ENCODE results near the gene ERFL. TPM values are rescaled to one million over a fixed set of nuclear protein-coding genes. Genes with fewer than 3 reads are reported as not detected.

The ERFL gene
- total and polyA plus RNA-seq, 4 experiments from 2014 or later = 0.11 to 9.2 (median 6.6) TPM; not detected in 1

Small RNAs within 50 kb of the gene (microRNA-seq; reads per million reads assigned to microRNA genes)
- not detected for gene MIR6797 (ENCODE audit: borderline microRNAs expressed, borderline number of aligned reads, borderline replicate concordance)

Other genes starting within 250 kb of the ERFL start
- not detected for gene CEACAM7, start 240.2 kb downstream of the ERFL start, total RNA-seq
- not detected for gene CEACAM7, start 240.2 kb downstream of the ERFL start, polyA plus RNA-seq
- not detected for gene CEACAM5, start 219.8 kb downstream of the ERFL start, total RNA-seq
- not detected for gene CEACAM5, start 219.8 kb downstream of the ERFL start, polyA plus RNA-seq
- gene CEACAM6, start 172.9 kb downstream of the ERFL start, total RNA-seq = not detected
- not detected for gene CEACAM6, start 172.9 kb downstream of the ERFL start, polyA plus RNA-seq
- not detected for gene CEACAM3, start 131.9 kb downstream of the ERFL start, total RNA-seq
- gene CEACAM3, start 131.9 kb downstream of the ERFL start, polyA plus RNA-seq = not detected
- gene LYPD4, start 83.8 kb downstream of the ERFL start, total RNA-seq = not detected
- gene LYPD4, start 83.8 kb downstream of the ERFL start, polyA plus RNA-seq = not detected
- gene DMRTC2, start 83.4 kb downstream of the ERFL start, total RNA-seq = not detected
- gene DMRTC2, start 83.4 kb downstream of the ERFL start, polyA plus RNA-seq = not detected
- gene RPS19, start 68.2 kb downstream of the ERFL start, total RNA-seq = 1,000 to 10,000 TPM; 3,807 to 4,015 TPM
- gene RPS19, start 68.2 kb downstream of the ERFL start, polyA plus RNA-seq = 1,000 to 10,000 TPM; 4,853 to 7,200 TPM
- 1 to 10 TPM in 1 of 2 experiments, under 1 TPM in 1; 0.93 to 1.3 TPM for gene CD79A, start 51.2 kb downstream of the ERFL start, total RNA-seq
- 10 to 100 TPM in 1 of 2 donors, 1 to 10 TPM in 1; 5.1 to 29.7 TPM for gene CD79A, start 51.2 kb downstream of the ERFL start, polyA plus RNA-seq
- 100 to 1,000 TPM; 956 to 992 TPM for gene ARHGEF1, start 45.3 kb downstream of the ERFL start, total RNA-seq
- gene ARHGEF1, start 45.3 kb downstream of the ERFL start, polyA plus RNA-seq = 100 to 1,000 TPM; 140 to 325 TPM
- 100 to 1,000 TPM in 1 of 2 experiments, 10 to 100 TPM in 1; 97.4 to 100 TPM for gene RABAC1, start 30.9 kb upstream of the ERFL start, total RNA-seq
- gene RABAC1, start 30.9 kb upstream of the ERFL start, polyA plus RNA-seq = 100 to 1,000 TPM; 198 to 256 TPM
- gene ATP1A3, start 65.8 kb upstream of the ERFL start, total RNA-seq = 1 to 10 TPM; 2.7 to 3.5 TPM
- gene ATP1A3, start 65.8 kb upstream of the ERFL start, polyA plus RNA-seq = under 1 TPM; 0.89 to 0.95 TPM
- under 1 TPM; 0.12 to 0.17 TPM for gene GRIK5, start 141.8 kb upstream of the ERFL start, total RNA-seq
- not detected for gene GRIK5, start 141.8 kb upstream of the ERFL start, polyA plus RNA-seq
- gene ZNF574, start 147.7 kb upstream of the ERFL start, total RNA-seq = 10 to 100 TPM; 25.1 to 26.0 TPM
- 10 to 100 TPM; 14.8 to 24.6 TPM for gene ZNF574, start 147.7 kb upstream of the ERFL start, polyA plus RNA-seq
- gene POU2F2, start 204.0 kb upstream of the ERFL start, total RNA-seq = 10 to 100 TPM; 68.5 to 69.3 TPM
- gene POU2F2, start 204.0 kb upstream of the ERFL start, polyA plus RNA-seq = 10 to 100 TPM in 1 of 2 donors, 1 to 10 TPM in 1; 3.1 to 22.7 TPM

Data from CD4-positive, alpha-beta memory T cell (primary cell).